NCI-H1048 (cell line): ENCODE results near the gene ADGRA1.
"Not testable (repeated sequence)": the region's sequence is repeated elsewhere in the genome, so short reads cannot be mapped to it uniquely, and the experiment has no call there.

Source experiments
- DNase-seq: peaks from one replicate; lab custom pipeline; 2025; lab: John Stamatoyannopoulos, UW

Gene ADGRA1, protein sequence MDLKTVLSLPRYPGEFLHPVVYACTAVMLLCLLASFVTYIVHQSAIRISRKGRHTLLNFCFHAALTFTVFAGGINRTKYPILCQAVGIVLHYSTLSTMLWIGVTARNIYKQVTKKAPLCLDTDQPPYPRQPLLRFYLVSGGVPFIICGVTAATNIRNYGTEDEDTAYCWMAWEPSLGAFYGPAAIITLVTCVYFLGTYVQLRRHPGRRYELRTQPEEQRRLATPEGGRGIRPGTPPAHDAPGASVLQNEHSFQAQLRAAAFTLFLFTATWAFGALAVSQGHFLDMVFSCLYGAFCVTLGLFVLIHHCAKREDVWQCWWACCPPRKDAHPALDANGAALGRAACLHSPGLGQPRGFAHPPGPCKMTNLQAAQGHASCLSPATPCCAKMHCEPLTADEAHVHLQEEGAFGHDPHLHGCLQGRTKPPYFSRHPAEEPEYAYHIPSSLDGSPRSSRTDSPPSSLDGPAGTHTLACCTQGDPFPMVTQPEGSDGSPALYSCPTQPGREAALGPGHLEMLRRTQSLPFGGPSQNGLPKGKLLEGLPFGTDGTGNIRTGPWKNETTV

DNA sequence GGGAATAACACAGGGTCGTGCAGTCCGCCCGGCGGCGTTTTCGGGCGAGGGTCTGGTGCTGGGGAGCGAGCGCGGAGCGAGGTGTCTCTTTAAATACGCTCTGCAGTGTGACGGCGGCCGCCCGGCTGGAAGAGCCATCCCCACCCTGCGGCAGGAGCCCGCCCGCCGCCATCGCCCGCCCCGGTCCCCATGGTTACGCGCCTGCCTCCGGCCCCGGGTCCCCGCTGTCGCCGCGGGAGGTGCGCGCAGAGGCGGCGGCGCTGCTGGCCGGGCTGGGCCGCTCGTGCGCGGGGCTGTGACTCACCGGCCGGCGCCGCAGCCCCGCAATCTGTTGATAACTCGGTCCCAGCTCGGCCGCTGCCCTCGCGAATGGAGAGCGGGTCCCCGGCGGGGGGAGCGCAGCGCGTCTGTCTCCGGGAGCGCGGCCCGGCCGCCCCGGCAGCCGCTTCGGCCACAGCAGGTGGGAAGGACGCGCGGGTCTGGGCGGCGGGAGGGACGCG, at the start of gene ADGRA1:
TSS of gene ADGRA1 (plus strand) at position 246 of the 500 bp plus-strand sequence. CDS start 986 bp downstream, outside the sequence.
- DNase-seq = no peak

DNA sequence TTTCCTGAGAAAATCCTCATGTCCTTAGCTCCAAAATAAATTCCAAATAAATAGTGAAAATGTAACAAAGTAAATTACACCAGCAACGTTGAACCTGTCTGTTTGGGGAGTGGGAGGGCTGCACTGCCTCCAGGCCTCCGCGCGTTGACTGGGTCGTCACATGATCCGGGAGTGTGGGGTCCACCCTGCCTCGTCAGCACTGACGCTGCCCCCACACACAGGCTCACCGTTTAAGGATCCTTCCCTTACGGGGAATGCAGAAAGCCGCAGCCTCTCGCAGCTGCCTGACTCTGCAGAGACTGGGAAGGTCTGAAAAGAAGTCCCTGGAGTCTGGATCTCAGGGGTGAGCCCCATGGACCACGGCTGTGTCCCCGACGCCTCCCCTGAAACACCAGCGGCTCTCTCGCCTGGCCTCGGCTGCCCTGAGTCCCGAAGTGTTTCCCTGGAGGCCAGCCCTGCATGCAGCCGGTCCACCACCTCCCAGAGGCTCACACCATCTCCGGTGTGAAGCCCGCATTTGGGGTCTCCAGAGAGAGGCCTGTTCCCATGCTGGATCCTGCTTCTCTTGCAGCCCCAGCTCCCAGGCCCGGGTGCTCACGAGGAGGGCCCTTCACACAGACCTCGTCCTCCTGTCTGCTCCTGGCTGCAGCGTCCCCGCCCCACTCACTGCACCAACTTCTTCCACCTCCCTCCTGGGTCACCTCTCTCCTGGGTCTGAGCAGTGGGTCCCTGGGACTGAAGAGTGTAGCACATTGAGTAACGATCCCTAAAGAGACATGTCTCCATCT, 49.5 kb upstream of the ADGRA1 start:
- no peak for DNase-seq

- DNase-seq = no peak
These were observed 48.5 kb upstream of the ADGRA1 start for GRCh38 chr10:133039107-133039802.

DNA sequence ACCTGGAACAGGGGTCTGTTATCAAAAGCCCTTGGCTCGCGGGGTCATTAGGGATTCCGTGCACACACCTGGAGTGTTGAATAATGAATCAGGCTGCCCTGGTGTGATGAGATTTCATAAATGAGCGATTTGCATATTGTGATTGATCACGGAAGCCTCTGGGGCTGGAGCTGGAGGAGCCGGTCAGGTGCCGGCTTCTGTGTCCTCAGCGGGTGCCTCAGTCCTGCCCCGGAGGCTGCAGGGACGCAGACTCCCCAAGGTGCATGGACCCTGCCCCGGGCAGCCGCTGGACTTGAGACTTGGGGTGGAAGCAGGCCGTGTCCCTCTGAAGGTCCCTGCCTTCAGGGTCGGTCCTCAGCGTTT, 47.9 kb upstream of the ADGRA1 start:
- no peak for DNase-seq

- no peak for DNase-seq
These were observed 47.5 kb upstream of the ADGRA1 start for GRCh38 chr10:133040198-133040597.

GRCh38 chr10:133041101-133041500, 46.6 kb upstream of the ADGRA1 start:
- DNase-seq = no peak

DNA sequence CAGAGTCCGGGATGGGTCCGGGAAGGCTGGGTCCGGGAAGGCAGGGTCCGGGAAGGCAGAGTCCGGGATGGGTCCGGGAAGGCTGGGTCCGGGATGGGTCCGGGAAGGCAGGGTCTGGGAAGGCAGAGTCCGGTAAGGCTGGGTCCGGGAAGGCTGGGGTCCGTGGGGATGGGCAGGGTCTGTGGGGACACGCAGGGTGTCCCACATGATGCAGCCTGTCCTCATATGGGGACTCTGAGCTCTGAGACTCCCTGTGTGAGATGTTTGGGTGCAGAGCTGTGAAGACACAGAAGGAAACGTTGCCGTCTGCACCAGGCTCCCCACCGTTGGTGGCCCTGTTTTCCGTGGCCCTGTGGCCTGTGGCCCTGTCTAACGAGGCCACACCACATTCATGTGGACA, 45.7 kb upstream of the ADGRA1 start:
- no peak for DNase-seq

GRCh38 chr10:133042816-133043215, 44.9 kb upstream of the ADGRA1 start:
- DNase-seq = no peak

DNA sequence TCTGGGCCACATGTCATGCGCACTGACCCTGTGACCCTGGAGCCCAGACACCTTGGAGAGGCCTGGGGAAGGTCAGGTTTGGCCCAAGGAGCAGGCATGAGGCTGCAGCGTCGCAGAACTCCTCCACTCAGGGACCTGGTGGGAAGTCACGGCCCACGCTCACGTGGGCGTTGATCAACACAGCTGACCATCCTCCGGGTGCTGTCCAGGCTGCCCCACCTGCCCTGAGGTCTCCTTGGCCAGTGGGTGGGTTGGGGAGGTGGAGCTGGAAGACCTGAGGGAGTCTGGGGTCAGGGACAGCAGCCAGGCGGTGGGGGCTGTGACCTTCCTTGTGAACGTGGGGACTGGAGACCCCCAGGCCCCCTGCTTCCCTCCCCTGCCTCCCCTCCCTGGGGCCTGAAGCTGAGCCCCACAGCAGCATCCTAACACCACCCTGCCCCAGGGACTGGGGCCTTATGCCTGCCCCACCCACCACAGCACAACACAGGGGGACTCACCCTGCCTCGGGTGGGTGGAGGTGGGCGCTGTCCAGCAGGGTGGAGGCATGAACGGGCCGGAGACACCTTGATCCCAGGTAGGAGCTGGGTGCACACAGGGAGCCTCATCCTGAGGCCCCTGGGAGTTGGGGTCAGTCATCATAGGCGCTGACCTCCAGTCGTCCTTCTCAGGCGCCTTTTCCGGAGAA, 44.0 kb upstream of the ADGRA1 start:
- no peak for DNase-seq

DNA sequence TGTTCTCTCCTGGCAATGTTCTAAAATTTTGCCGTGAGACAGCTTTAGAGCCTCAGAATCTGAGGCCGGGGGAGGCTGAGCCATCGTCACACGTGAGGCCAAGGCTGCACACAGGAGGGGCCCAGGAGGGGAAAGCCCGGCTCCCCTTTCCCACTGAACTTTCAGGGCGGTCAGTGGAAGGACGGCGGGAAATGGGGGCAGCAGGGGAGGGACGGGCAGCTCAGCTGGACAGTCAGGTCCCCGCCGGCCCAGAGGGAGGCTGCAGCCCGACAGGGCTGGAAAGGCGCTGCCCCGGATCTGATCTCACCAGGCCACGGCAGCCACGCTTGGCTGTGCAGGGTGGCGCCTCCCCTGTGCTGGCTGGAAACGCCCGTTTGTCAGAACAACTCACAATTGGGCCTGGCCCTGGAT, 43.3 kb upstream of the ADGRA1 start:
- DNase-seq = no peak

- no peak for DNase-seq
These were observed 42.0 kb upstream of the ADGRA1 start for GRCh38 chr10:133045556-133046389.

DNA sequence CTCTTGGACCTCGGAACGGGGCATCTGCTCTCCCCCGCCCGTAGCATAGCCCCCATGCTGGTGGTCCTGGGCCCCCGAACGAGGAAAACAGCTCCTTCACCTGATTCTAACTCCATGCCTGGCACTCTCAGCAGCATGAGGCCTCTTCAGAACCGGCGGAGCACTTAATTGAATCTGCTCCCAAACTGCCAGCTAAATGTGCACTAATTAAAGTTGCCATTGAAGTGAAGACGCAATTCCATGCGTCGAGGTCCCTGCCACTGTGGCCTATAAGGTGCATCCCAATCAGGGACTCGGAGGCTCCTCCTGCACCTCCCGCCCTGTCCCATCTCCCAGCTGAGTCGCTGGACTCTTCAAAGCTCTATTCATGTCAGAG, 41.3 kb upstream of the ADGRA1 start:
- DNase-seq = no peak

GRCh38 chr10:133047526-133048123, 40.1 kb upstream of the ADGRA1 start:
- DNase-seq = no peak

- DNase-seq = no peak
These were observed 39.5 kb upstream of the ADGRA1 start for GRCh38 chr10:133048266-133048665.

DNA sequence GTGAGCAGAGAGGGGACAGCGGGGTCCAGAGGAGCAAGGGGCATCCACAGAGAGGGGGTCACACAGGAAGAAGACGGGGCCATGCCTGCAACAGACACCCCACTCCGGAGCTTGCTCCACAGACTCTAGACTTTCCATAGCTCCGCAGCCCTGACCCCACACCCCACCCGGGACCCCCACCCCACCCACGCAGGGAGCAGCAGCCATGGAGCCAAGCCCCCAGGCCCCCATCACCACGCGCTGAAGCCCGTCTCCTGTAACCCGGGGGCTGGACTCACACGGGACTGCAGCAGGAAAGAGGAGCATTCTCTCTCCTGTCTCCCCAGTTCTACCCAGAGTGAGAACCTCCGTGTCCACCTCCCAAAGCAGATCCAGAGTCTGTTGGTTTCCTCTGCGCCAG, 38.8 kb upstream of the ADGRA1 start:
- no peak for DNase-seq

DNA sequence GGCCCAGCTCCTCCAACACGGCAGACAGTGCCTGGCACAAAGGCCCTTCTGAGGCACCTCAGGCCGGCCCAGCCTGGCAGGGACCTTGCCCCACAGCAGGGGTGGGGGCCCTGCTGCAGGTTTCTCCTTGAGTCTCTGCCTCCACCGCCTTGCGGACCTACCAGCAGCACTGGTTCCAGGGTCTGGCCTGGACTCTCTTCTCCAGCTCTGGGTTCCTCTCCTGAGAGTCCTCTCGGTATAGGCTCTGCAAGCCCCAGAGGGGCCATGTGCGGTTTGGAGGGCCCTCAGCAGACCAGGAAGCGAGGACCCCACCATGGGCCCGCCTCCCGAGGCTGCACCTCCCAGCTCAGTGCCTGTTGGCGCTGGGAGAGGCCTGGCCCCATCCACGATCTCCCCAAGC, 38.1 kb upstream of the ADGRA1 start:
- no peak for DNase-seq

GRCh38 chr10:133050371-133050770, 37.4 kb upstream of the ADGRA1 start:
- DNase-seq = no peak

DNA sequence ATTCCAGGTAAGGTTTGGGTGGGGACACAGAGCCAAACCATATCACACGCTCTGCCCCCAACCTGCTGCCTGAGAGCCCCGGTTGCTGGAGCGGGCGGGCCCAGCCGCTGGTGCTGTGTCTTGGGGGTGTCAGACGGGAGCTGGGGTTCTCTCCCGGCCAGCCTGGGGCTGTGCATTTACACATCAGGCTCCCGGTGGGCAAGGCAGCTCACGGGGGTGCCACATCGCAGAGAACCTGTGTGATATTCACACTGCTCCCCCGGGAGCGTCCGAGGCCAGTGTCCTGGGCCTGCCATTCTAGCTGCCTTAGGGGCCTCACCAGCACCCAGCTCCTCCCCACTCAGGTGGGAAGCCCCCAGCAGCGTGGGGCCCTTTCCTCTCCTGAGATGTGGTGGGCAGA, 35.6 kb upstream of the ADGRA1 start:
- no peak for DNase-seq

DNA sequence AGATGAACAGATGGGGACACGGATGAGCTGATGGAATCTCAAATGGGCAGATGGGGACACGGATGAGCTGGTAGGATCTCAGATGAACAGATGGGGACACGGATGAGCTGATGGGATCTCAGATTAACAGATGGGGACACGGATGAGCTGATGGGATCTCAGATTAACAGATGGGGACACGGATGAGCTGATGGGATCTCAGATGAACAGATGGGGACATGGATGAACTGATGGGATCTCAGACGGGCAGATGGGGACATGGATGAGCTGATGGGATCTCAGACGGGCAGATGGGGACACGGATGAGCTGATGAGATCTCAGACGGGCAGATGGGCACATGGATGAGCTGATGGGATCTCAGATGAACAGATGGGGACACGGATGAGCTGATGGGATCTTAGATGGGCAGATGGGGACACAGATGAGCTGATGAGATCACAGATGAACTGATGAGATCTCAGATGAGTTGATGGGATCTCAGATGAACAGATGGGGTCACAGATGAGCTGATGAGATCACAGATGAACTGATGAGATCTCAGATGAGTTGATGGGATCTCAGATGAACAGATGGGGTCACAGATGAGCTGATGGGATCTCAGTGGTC, 34.1 kb upstream of the ADGRA1 start:
- not testable (repeated sequence) for DNase-seq

GRCh38 chr10:133055470-133055869, 32.3 kb upstream of the ADGRA1 start:
- no peak for DNase-seq
